Activated CD4-positive, alpha-beta memory T cell treated with anti-CD3 and anti-CD28 coated beads, Interleukin-2, amount 10 ng/mL, durations not matched to agents 7 days and 5 days (primary cell): ENCODE results near the gene MVK. TPM values are rescaled to one million over a fixed set of nuclear protein-coding genes. Genes with fewer than 3 reads are reported as not detected.

Experiments
- CTCF ChIA-PET: fragments of 350-600 bp; sonication (Branson Sonifier 250); formaldehyde crosslinking; loops from one replicate; lab custom pipeline; 2021; ENCODE audit warnings: antibody characterized with exemption, inconsistent platforms; lab: Charles Lee
- POLR2A ChIA-PET: fragments of 350-600 bp; sonication (Branson Sonifier 250); formaldehyde crosslinking; loops from one replicate; lab custom pipeline; 2021; ENCODE audit warnings: antibody characterized with exemption; lab: Charles Lee
- DNase-seq: peaks from one replicate; pipeline ENCODE4 v3.0.0-alpha.2; 2020
- H3K27ac Mint-ChIP-seq: one replicate; pipeline ENCODE4 v1.8.0; 2021; ENCODE audit warnings: mild to moderate bottlenecking, mixed read lengths
- H3K27me3 Mint-ChIP-seq: one replicate; pipeline ENCODE4 v1.8.0; 2021; ENCODE audit warnings: mixed read lengths
- H3K36me3 Mint-ChIP-seq: one replicate; pipeline ENCODE4 v1.8.0; 2021; ENCODE audit warnings: low read depth, mixed read lengths
- H3K4me1 Mint-ChIP-seq: one replicate; pipeline ENCODE4 v1.8.0; 2021; ENCODE audit warnings: mixed read lengths
- H3K4me3 Mint-ChIP-seq: one replicate; pipeline ENCODE4 v1.8.0; 2021; ENCODE audit warnings: mild to moderate bottlenecking, mixed read lengths
- H3K9me3 Mint-ChIP-seq: one replicate; pipeline ENCODE4 v1.8.0; 2021; ENCODE audit warnings: mixed read lengths
- total RNA-seq, 2 experiments: library from RNA; stranded (reverse); gene quantifications; one replicate each; pipeline ENCODE4 v1.2.3, GENCODE V29; 2021

Gene MVK
- total RNA-seq, 2 experiments from 2014 or later, result 22.1 to 26.3 TPM

DNA sequence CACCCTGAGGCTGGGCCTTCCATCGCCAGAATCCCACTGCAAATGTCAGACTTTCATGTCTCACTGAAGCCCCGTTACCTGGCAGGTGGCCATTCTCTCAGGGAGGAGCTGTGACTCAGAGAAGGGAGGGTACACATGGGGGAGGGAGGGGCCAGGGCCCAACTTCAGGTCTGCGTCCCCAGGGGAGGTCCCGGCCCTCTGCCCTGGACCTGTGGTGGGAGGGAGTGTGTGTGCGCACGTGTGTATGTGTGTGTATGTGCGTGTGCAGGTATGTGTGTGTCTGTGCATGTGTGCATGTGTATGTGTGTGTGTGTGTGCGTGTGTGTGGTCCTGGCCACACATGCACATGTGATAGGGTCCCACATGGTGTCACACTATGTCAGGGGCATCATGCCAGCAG lies 50.9 kb downstream of the MVK start:
- DNase-seq, result no peak
- H3K36me3 Mint-ChIP-seq, result no peaks in the 10 kb centered on the region
- no peaks in the 10 kb centered on the region for H3K4me1 Mint-ChIP-seq
- H3K9me3 Mint-ChIP-seq, result no peaks in the 10 kb centered on the region
- POLR2A ChIA-PET, result no interaction called here
- peaks cover 28% of the 10 kb centered on the region for H3K27me3 Mint-ChIP-seq
- H3K27ac Mint-ChIP-seq, result no peak overlapping the region
- CTCF ChIA-PET, result no interaction called here
- H3K4me3 Mint-ChIP-seq, result no peak overlapping the region

DNA sequence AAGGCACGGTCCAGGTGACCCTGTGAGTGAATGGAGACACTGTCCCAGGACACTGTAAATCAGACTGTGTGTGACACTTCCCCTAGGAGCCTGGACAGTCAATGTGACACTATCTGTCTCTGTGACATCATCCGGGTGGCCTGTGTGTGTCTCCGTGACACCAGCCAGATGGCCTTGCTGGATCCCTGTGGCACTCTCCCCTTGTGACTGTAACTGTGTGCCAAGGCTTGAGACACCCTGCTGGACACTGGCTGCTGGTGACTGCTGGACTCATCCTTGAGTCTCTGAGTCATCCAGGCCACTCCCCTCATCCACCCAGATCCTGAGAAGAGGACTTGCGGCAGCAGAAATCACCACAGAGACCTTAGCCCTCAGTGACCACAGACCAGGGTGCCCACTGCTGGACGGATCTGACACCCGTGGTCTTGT lies 51.6 kb downstream of the MVK start:
- ChIA-PET POLR2A (no interaction called here), CTCF (no interaction called here)
- Mint-ChIP-seq H3K9me3 (no peaks in the 10 kb centered on the region), H3K27me3 (peaks cover 28% of the 10 kb centered on the region), H3K27ac (no peak overlapping the region), H3K4me1 (no peaks in the 10 kb centered on the region), H3K4me3 (no peak overlapping the region), H3K36me3 (no peaks in the 10 kb centered on the region)
- no peak for DNase-seq

DNA sequence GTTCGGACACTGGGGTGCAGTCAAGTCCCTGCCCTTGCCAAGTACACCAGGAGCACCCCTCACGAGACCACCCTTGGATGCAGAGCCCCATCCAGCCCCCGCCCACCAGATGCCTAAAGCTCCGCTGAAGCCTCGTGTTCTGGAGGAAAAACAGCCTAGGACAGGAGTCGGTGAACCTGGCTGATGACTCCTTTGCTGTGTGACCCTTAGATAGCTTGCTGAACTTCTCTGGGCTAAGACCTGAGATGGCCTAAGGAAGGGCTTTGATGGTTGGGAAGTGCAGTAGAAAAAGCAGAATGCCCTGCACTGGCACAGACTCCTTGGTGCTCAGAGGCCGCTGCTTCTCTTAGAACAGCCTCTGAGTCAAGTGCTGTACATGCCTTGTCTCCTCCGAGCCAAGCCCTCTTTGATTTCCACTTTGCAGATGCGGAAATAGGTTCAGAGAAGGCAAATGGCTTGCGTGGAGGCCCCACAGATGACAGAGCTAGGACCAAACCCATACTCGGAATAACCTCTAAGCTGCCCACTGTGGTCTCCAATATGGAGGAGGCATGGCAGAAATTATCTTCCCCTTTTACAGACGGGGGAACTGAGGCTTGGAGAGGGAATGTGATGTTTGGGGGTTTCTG lies 52.3 kb downstream of the MVK start:
- Mint-ChIP-seq H3K4me1 (no peaks in the 10 kb centered on the region), H3K9me3 (no peaks in the 10 kb centered on the region), H3K36me3 (no peaks in the 10 kb centered on the region), H3K27me3 (peaks cover 26% of the 10 kb centered on the region), H3K4me3 (no peak overlapping the region), H3K27ac (no peak overlapping the region)
- ChIA-PET POLR2A (no interaction called here), CTCF (no interaction called here)
- DNase-seq, result no peak

DNA sequence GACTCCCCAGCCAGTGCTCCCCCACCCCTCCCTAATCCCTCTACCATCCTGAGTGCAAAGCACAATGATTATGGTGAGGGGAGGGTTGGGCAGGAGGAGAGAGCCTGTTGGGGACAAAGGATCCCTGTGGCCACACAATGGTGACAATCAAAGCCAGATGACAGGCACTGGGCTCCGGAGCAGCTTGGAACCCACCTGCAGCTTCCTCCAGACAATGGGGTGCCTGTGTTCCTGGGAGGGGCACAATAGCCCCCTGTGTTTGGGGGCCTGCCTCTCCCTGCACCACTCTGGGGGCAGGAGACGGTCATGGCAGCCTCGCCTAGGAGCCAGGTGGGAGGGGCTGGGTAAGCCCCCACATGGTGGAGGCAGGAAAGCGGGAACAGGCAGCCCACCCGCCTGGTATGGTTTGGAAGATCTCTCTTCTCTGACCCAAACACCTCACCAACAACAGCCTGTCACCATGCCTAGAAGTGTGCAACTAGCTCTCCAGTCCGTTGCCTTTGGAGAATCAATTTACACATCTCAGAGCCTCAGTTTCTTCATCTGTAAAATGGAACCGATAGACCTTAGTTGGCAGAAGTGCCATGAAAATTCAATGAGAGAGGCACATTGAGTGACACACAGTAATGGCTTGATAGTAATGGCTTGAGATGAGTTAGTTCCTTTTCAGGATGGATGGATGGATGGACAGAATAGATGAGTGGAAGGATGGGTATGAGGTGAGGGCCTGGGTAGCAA lies 53.0 kb downstream of the MVK start:
- no peaks in the 10 kb centered on the region for H3K9me3 Mint-ChIP-seq
- POLR2A ChIA-PET, result no interaction called here
- H3K4me3 Mint-ChIP-seq, result no peak overlapping the region
- H3K27ac Mint-ChIP-seq, result no peak overlapping the region
- no peaks in the 10 kb centered on the region for H3K4me1 Mint-ChIP-seq
- CTCF ChIA-PET, result no interaction called here
- peaks cover 19% of the 10 kb centered on the region for H3K27me3 Mint-ChIP-seq
- H3K36me3 Mint-ChIP-seq, result no peaks in the 10 kb centered on the region
- DNase-seq, result no peak

DNA sequence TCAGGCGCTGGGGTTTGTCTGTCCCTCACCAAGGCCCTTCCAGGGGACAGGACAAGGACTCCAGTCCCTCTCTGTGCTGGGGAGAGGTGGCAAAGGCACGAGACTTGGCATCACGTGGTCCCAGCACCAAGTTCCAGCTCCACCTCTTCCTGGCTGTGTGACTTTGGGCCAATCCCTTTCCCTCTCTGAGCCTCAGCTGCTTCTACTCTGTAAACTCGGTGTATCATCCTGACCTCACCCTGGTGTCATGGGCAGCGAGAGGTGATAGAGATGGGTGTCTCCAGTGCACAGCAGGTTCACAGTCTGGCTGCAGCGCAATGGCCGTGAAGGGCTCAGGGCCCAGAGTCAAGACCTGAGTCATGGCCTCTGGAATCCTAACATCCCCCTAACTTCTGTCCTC lies 54.0 kb downstream of the MVK start:
- ChIA-PET POLR2A (no interaction called here), CTCF (no interaction called here)
- H3K4me3 Mint-ChIP-seq, result no peak overlapping the region
- H3K4me1 Mint-ChIP-seq, result no peaks in the 10 kb centered on the region
- no peaks in the 10 kb centered on the region for H3K9me3 Mint-ChIP-seq
- no peak overlapping the region for H3K27ac Mint-ChIP-seq
- H3K27me3 Mint-ChIP-seq, result peaks cover 8% of the 10 kb centered on the region
- no peak for DNase-seq
- H3K36me3 Mint-ChIP-seq, result no peaks in the 10 kb centered on the region

DNA sequence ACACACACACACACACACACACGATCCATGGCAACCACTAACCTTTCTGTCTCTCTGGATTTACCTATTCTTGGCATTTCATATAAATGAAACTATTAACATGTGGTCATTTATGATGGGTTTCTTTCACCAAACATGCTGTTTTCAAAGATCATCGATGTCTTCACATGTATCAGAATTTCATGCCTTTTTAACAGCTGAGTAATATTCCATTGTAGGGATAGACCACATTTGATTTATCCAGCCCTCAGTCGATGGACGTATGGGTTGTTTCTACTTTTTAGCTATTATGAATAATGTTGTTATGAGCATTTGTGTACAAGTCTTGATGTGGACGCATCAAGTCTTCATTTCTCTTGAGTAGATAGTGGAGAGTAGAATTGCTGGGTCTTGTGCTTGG lies 56.5 kb downstream of the MVK start:
- ChIA-PET POLR2A (no interaction called here), CTCF (interaction anchor here (0.7 kb wide), 1 partner anchor 641 kb away, joined by 3 read pairs; no protein-coding TSS in a partner anchor)
- Mint-ChIP-seq H3K27me3 (peaks cover 6% of the 10 kb centered on the region), H3K36me3 (no peaks in the 10 kb centered on the region), H3K4me3 (no peak overlapping the region), H3K27ac (no peak overlapping the region), H3K4me1 (no peaks in the 10 kb centered on the region), H3K9me3 (no peaks in the 10 kb centered on the region)
- DNase-seq, result no peak

DNA sequence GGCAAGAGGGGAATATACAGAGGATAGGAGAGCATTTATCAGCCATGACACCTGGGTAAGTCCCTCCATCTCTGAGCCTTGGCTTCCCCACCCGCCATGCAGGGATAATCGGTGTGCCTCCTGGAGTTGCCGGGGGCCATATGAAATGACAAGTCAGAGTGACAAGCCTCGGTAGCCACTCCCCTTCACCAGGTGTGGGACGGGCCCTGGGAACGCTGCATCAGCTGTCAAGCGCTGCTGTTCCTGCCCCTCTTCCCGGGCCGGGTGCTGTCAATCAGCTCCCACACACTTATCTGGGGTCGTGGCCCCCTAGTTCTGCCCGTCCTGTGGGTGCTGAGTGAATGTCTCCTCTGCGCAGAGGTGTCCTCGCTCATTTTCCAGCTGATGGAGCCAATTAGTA lies 57.2 kb downstream of the MVK start:
- H3K4me3 Mint-ChIP-seq, result no peak overlapping the region
- peaks cover 6% of the 10 kb centered on the region for H3K27me3 Mint-ChIP-seq
- POLR2A ChIA-PET, result no interaction called here
- H3K36me3 Mint-ChIP-seq, result no peaks in the 10 kb centered on the region
- H3K9me3 Mint-ChIP-seq, result no peaks in the 10 kb centered on the region
- no peak overlapping the region for H3K27ac Mint-ChIP-seq
- CTCF ChIA-PET, result no interaction called here
- H3K4me1 Mint-ChIP-seq, result no peaks in the 10 kb centered on the region
- no peak for DNase-seq

DNA sequence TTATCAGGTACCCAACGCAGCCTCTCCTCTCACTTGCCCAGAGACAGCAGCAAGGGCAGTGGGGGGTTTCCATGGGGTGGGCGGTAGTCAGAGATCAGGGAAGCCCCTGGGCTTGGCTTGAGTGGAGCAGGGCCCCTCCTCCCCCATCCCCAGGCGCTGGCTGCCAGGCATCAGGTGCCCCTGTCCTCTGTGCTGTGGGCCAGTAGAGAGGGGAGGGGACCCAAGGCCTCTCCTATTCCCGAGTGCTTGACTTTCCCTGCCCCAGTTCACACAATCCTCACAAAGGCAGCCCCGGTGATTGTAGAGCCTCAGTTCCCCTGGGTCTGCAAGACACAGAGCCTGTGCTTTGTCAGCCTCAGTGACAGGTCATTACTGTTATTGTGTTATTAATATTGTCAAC lies 57.7 kb downstream of the MVK start:
- no peaks in the 10 kb centered on the region for H3K36me3 Mint-ChIP-seq
- ChIA-PET CTCF (no interaction called here), POLR2A (no interaction called here)
- DNase-seq, result no peak
- H3K4me3 Mint-ChIP-seq, result no peak overlapping the region
- H3K27me3 Mint-ChIP-seq, result peaks cover 6% of the 10 kb centered on the region
- H3K27ac Mint-ChIP-seq, result no peak overlapping the region
- no peaks in the 10 kb centered on the region for H3K9me3 Mint-ChIP-seq
- H3K4me1 Mint-ChIP-seq, result no peaks in the 10 kb centered on the region

DNA sequence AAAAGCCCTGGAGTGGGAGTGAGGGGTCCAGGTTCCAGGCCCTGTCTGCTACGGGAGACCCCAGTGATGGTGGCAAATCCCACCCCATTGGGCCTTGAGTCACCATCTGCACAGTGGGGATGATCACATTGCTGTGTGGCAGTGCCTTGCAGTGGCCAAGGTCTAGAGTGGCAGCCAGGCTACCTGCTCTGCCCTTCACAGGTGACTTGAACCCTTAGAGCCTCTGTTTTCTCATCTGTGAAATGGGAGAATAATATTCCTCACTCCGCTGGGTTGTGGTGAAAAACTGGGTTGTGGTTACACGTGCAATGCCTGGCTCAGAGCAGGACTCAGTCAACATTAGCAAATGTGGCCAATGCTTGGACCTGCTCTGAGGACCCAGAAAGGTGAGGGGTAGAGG lies 58.2 kb downstream of the MVK start:
- H3K36me3 Mint-ChIP-seq, result no peaks in the 10 kb centered on the region
- no peaks in the 10 kb centered on the region for H3K4me1 Mint-ChIP-seq
- ChIA-PET CTCF (no interaction called here), POLR2A (no interaction called here)
- H3K4me3 Mint-ChIP-seq, result no peak overlapping the region
- DNase-seq, result no peak
- H3K9me3 Mint-ChIP-seq, result no peaks in the 10 kb centered on the region
- H3K27me3 Mint-ChIP-seq, result peaks cover 6% of the 10 kb centered on the region
- H3K27ac Mint-ChIP-seq, result no peak overlapping the region

DNA sequence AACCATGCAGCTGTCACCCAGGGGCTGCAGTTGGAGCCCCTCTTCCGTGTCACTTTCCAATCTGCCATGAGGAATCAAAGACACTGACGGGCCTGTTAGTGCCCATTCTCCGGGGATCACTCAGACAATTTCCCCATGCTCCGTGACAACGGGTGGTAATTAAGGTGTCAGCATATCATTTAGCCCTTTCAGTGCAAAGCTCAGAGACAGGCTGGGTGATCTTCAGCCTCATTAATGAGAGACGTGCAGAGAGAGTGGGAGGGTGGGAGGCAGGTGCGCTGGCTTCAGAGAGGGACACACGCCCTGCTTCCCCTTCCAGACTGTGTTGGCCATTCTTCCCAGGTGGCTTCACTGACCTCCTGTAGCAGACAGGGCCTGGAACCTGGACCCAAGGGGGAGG lies 58.7 kb downstream of the MVK start:
- no peaks in the 10 kb centered on the region for H3K4me1 Mint-ChIP-seq
- CTCF ChIA-PET, result no interaction called here
- H3K27me3 Mint-ChIP-seq, result peaks cover 4% of the 10 kb centered on the region
- no peaks in the 10 kb centered on the region for H3K36me3 Mint-ChIP-seq
- POLR2A ChIA-PET, result no interaction called here
- H3K27ac Mint-ChIP-seq, result no peak overlapping the region
- DNase-seq, result no peak
- H3K9me3 Mint-ChIP-seq, result no peaks in the 10 kb centered on the region
- no peak overlapping the region for H3K4me3 Mint-ChIP-seq

DNA sequence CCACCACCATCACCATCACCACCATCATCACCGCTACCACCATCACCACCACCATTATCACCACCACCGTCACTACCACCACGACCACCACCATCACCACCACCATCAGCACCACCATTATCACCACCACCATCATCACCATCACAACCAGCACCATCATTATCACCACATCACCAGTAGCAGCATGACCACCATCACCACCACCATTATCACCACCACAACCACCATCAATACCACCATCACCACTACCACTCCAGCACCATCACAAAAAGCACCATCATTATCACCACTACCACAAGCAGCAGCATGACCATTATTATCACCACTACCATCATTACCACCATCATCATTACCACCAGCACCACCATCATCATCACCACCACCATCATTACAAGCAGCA lies 62.1 kb downstream of the MVK start:
- Mint-ChIP-seq H3K9me3 (no peaks in the 10 kb centered on the region), H3K36me3 (no peaks in the 10 kb centered on the region), H3K27me3 (no peaks in the 10 kb centered on the region), H3K4me3 (no peak overlapping the region), H3K27ac (no peak overlapping the region), H3K4me1 (no peaks in the 10 kb centered on the region)
- ChIA-PET POLR2A (no interaction called here), CTCF (no interaction called here)
- no peak for DNase-seq

DNA sequence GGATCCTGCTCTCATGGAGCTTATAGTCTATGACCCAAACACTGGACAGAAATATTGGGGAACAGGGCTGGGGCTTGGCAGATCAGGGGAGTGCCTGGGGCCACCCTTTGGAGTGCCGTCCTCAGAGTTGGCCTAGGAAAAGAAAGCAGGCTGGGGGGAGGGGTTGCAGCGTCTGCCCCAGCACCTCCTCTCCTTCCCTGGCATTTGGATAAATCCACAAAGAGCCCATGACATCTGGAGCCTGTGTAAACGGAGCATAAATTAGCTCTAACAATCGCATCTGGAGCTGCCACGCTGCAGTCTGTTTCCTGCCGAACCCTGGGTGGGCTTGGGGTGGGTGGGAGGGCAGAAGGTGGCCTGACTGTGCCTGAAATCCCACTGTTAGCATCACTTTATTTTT lies 63.8 kb downstream of the MVK start:
- Mint-ChIP-seq H3K36me3 (no peaks in the 10 kb centered on the region), H3K4me3 (no peak overlapping the region), H3K9me3 (no peaks in the 10 kb centered on the region), H3K27me3 (no peaks in the 10 kb centered on the region), H3K4me1 (no peaks in the 10 kb centered on the region), H3K27ac (no peak overlapping the region)
- no peak for DNase-seq
- ChIA-PET POLR2A (no interaction called here), CTCF (no interaction called here)

DNA sequence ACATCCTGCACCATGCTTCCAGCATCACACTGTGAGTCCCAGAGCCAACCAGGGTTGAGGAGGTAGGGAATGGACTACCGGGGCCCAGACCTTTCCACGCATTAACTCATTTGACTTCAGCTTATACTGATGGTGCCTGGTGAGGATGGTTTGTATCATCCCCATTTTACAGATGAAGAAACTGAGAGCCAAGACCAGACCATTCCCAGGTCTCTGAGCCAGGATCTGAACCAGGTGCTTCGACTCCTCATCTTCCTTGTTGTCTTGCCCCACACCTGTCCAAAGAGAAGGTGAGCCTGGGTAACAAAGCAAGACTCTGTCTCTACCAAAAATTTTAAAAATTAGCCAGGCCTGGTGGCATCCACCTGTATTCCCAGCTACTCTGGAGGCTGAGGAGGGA lies 64.4 kb downstream of the MVK start:
- H3K9me3 Mint-ChIP-seq, result no peaks in the 10 kb centered on the region
- H3K4me1 Mint-ChIP-seq, result no peaks in the 10 kb centered on the region
- CTCF ChIA-PET, result no interaction called here
- no peaks in the 10 kb centered on the region for H3K27me3 Mint-ChIP-seq
- H3K4me3 Mint-ChIP-seq, result no peak overlapping the region
- POLR2A ChIA-PET, result no interaction called here
- no peak overlapping the region for H3K27ac Mint-ChIP-seq
- no peaks in the 10 kb centered on the region for H3K36me3 Mint-ChIP-seq
- DNase-seq, result no peak

DNA sequence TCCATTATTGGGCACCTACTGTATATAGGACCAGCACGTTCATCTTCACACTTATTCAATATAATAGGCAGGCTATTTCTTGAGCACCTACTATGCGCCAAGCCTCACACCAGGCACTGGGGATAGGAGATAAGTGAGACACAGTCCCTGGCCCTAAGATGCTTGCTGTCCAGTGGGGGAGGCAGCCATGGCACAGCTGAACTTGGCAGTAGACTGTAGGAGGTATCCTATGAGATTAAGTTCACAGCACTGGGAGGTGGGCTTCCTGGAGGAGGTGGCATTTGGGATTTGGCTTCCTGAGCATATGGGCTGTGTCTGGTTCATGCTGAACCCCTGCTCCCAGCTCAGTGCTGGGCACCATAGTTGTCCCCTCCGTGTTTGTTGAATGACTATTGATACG lies 65.1 kb downstream of the MVK start:
- Mint-ChIP-seq H3K36me3 (no peaks in the 10 kb centered on the region), H3K4me3 (no peak overlapping the region), H3K4me1 (no peaks in the 10 kb centered on the region), H3K9me3 (no peaks in the 10 kb centered on the region), H3K27ac (no peak overlapping the region), H3K27me3 (no peaks in the 10 kb centered on the region)
- no peak for DNase-seq
- CTCF ChIA-PET, result no interaction called here
- POLR2A ChIA-PET, result no interaction called here
